ENCODE measurements around the gene RORB. TPM values are rescaled to one million over a fixed set of nuclear protein-coding genes. Genes with fewer than 3 reads are reported as not detected.

Gene RORB
- total RNA-seq, 1 experiment from 2014 or later = 8.7 TPM

GRCh38 chr9:74697535-74697934 is 200.4 kb downstream of the RORB start (continued):
- no peak for TF ChIP-seq IRF1 (CRISPR knock-in tag; IDR thresholded peaks at IDR 0.05)

- no peak for ATAC-seq
- H3K4me3 Mint-ChIP-seq = no peak overlapping the region
- POLR2A ChIA-PET = no interaction called here
- TF ChIP-seq AFF4 (CRISPR knock-in tag; IDR thresholded peaks at IDR 0.05; ENCODE audit: borderline replicate concordance) (no peak), ZSCAN18 (CRISPR knock-in tag; IDR thresholded peaks at IDR 0.05) (no peak), ZBTB21 (CRISPR knock-in tag; IDR thresholded peaks at IDR 0.05; ENCODE audit: borderline replicate concordance) (no peak), ERG (CRISPR knock-in tag; IDR thresholded peaks at IDR 0.05) (no peak), ZNF317 (CRISPR knock-in tag; IDR thresholded peaks at IDR 0.05; ENCODE audit: borderline replicate concordance, low read depth) (no peak), IRF2 (CRISPR knock-in tag; IDR thresholded peaks at IDR 0.05; ENCODE audit: borderline replicate concordance, low read depth) (no peak), CREM (CRISPR knock-in tag; IDR thresholded peaks at IDR 0.05) (no peak), ATF2 (CRISPR knock-in tag; IDR thresholded peaks at IDR 0.05; ENCODE audit: borderline replicate concordance, low read depth) (no peak), ZNF512 (CRISPR knock-in tag; IDR thresholded peaks at IDR 0.05; ENCODE audit: borderline replicate concordance) (no peak), MLX (CRISPR knock-in tag; IDR thresholded peaks at IDR 0.05) (no peak), ZNF121 (CRISPR knock-in tag; IDR thresholded peaks at IDR 0.05) (no peak), TEAD1 (CRISPR knock-in tag; IDR thresholded peaks at IDR 0.05) (no peak), HMGXB4 (CRISPR knock-in tag; IDR thresholded peaks at IDR 0.05) (no peak), NR1H2 (CRISPR knock-in tag; IDR thresholded peaks at IDR 0.05) (no peak), ATF6 (CRISPR knock-in tag; IDR thresholded peaks at IDR 0.05) (no peak)
Observed at GRCh38 chr9:74711341-74711740, 214.2 kb downstream of the RORB start.

More at GRCh38 chr9:74711341-74711740, 214.2 kb downstream of the RORB start:
- Mint-ChIP-seq H3K27me3 (ENCODE audit: low read depth) (no peaks in the 10 kb centered on the region), H3K27ac (no peak overlapping the region), H3K36me3 (no peaks in the 10 kb centered on the region), H3K4me1 (no peaks in the 10 kb centered on the region), H3K9me3 (no peaks in the 10 kb centered on the region)
- CTCF ChIA-PET = no interaction called here
- DNase-seq (ENCODE audit: low spot score) = no peak
